NCI-H2171 treated with DMSO at 0.1 percent for 48 hours (cell line): Measurements from ENCODE around the gene INCENP.
"Not testable (repeated sequence)": the region's sequence is repeated elsewhere in the genome, so short reads cannot be mapped to it uniquely, and the experiment has no call there.

ENCODE experiments used
- DNase-seq: peaks from one replicate; lab custom pipeline; 2025; lab: John Stamatoyannopoulos, UW

Gene INCENP

GRCh38 chr11:62123669-62124185, at the start of gene INCENP:
Gene INCENP, plus strand, starts transcription at chr11:62124011. Its CDS starts 4,151 bp downstream, at chr11:62128162.
- peak; percentile 99 for DNase-seq

GRCh38 chr11:62075438-62075837, 48.4 kb upstream of the INCENP start:
- DNase-seq = no peak

- DNase-seq = no peak
Observed at GRCh38 chr11:62077132-62077531, 46.7 kb upstream of the INCENP start.

- DNase-seq = peak; percentile 76
Observed at GRCh38 chr11:62081378-62082291, 42.2 kb upstream of the INCENP start.

GRCh38 chr11:62082292-62082657, 41.5 kb upstream of the INCENP start:
- no peak for DNase-seq

- DNase-seq = not testable (repeated sequence)
Observed at GRCh38 chr11:62084801-62085200, 39.0 kb upstream of the INCENP start.

GRCh38 chr11:62087694-62088093, 36.1 kb upstream of the INCENP start:
- no peak for DNase-seq

GRCh38 chr11:62088331-62088933, 35.4 kb upstream of the INCENP start:
- DNase-seq = peak; percentile 1

GRCh38 chr11:62103141-62103540, 20.7 kb upstream of the INCENP start:
- no peak for DNase-seq

- no peak for DNase-seq
Observed at GRCh38 chr11:62103986-62104385, 19.8 kb upstream of the INCENP start.

GRCh38 chr11:62104816-62105653, 18.8 kb upstream of the INCENP start:
- no peak for DNase-seq

- DNase-seq = no peak
Observed at GRCh38 chr11:62105667-62106191, 18.1 kb upstream of the INCENP start.

- DNase-seq = peak; percentile 76
Observed at GRCh38 chr11:62108017-62108750, 15.6 kb upstream of the INCENP start.

- DNase-seq = no peak
Observed at GRCh38 chr11:62108971-62109404, 14.8 kb upstream of the INCENP start.

GRCh38 chr11:62115085-62115694, 8.6 kb upstream of the INCENP start:
- DNase-seq = no peak

- DNase-seq = no peak
Observed at GRCh38 chr11:62116451-62116850, 7.4 kb upstream of the INCENP start.

- DNase-seq = no peak
Observed at GRCh38 chr11:62119569-62119968, 4.2 kb upstream of the INCENP start.

- DNase-seq = no peak
Observed at GRCh38 chr11:62120001-62120400, 3.8 kb upstream of the INCENP start.

- no peak for DNase-seq
Observed at GRCh38 chr11:62120431-62120830, 3.4 kb upstream of the INCENP start.

- no peak for DNase-seq
Observed at GRCh38 chr11:62122076-62122475, 1.7 kb upstream of the INCENP start.
